Stomach (tissue), 4 donors: ENCODE results near the gene NELFCD.

Experiments used
- CTCF ChIP-seq, 7 experiments: fragments of 450-650 bp in 4 of 7; fragments of 200-600 bp in 3 of 7; sonication (generic) in 3 of 7; IDR thresholded peaks; one replicate each; pipeline ENCODE4 v1.5.1; 2016 to 2019; ENCODE audit warnings: antibody characterized with exemption in 7 of 7, control low read depth in 2 of 7, mild to moderate bottlenecking in 1 of 7
- EP300 ChIP-seq: sonication (generic); formaldehyde crosslinking; IDR thresholded peaks from one replicate; pipeline ENCODE4 v1.6.1; 2017; ENCODE audit warnings: antibody characterized with exemption
- POLR2A ChIP-seq, 4 donors: fragments of 450-650 bp; IDR thresholded peaks; one replicate each; pipeline ENCODE4 v1.6.1; 2016; ENCODE audit warnings: antibody characterized with exemption in 4 of 4, control low read depth in 2 of 4, mild to moderate bottlenecking in 1 of 4, moderate library complexity in 1 of 4
- POLR2AphosphoS5 ChIP-seq, 3 donors: sonication (generic); formaldehyde crosslinking; IDR thresholded peaks; one replicate each; pipeline ENCODE4 v1.6.1; 2016; ENCODE audit warnings: antibody characterized with exemption in 3 of 3

- TF ChIP-seq POLR2A (IDR thresholded peaks at IDR 0.05) (no peak), CTCF (IDR thresholded peaks at IDR 0.05) (no peak), POLR2AphosphoS5 (IDR thresholded peaks at IDR 0.05) (no peak), EP300 (no peak)
Observed at GRCh38 chr20:59030911-59031563, 50.0 kb downstream of the NELFCD start.
